Activated CD4-positive, alpha-beta T cell treated with anti-CD3 and anti-CD28 coated beads, Interleukin-2, amount 10 ng/mL, durations not matched to agents 7 days and 5 days (primary cell): ENCODE results near the gene CARM1. TPM values are rescaled to one million over a fixed set of nuclear protein-coding genes. Genes with fewer than 3 reads are reported as not detected.

ENCODE experiments used
- CTCF ChIA-PET: fragments of 350-600 bp; sonication (Branson Sonifier 250); formaldehyde crosslinking; loops from one replicate; lab custom pipeline; 2021; ENCODE audit warnings: antibody characterized with exemption; lab: Charles Lee
- POLR2A ChIA-PET: fragments of 350-600 bp; sonication (Branson Sonifier 250); formaldehyde crosslinking; loops from one replicate; lab custom pipeline; 2021; ENCODE audit warnings: antibody characterized with exemption; lab: Charles Lee
- DNase-seq: peaks from one replicate; pipeline ENCODE4 v3.0.0-alpha.2; 2020
- H3K27ac Mint-ChIP-seq: one replicate; pipeline ENCODE4 v1.8.0; 2021; ENCODE audit warnings: mild to moderate bottlenecking, moderate library complexity, mixed read lengths
- H3K27me3 Mint-ChIP-seq: one replicate; pipeline ENCODE4 v1.8.0; 2021; ENCODE audit warnings: mixed read lengths
- H3K36me3 Mint-ChIP-seq: one replicate; pipeline ENCODE4 v1.8.0; 2021; ENCODE audit warnings: low read depth, mixed read lengths
- H3K4me1 Mint-ChIP-seq: one replicate; pipeline ENCODE4 v1.8.0; 2021; ENCODE audit warnings: mixed read lengths
- H3K4me3 Mint-ChIP-seq: one replicate; pipeline ENCODE4 v1.8.0; 2021; ENCODE audit warnings: mild to moderate bottlenecking, moderate library complexity, mixed read lengths
- H3K9me3 Mint-ChIP-seq: one replicate; pipeline ENCODE4 v1.8.0; 2021; ENCODE audit warnings: mixed read lengths
- total RNA-seq, 2 experiments: library from RNA; stranded (reverse); gene quantifications; one replicate each; pipeline ENCODE4 v1.2.3, GENCODE V29; 2021

CARM1 gene
- total RNA-seq, 2 experiments from 2014 or later, result 32.4 to 34.3 TPM

GRCh38 chr19:10920781-10921180, 49.4 kb downstream of the CARM1 start:
- Mint-ChIP-seq H3K27me3 (no peaks in the 10 kb centered on the region), H3K4me1 (no peaks in the 10 kb centered on the region), H3K9me3 (no peaks in the 10 kb centered on the region), H3K27ac (no peak overlapping the region), H3K4me3 (no peak overlapping the region), H3K36me3 (peaks cover 7% of the 10 kb centered on the region)
- no peak for DNase-seq
- CTCF ChIA-PET, result no interaction called here
- POLR2A ChIA-PET, result no interaction called here

- no peak overlapping the region for H3K27ac Mint-ChIP-seq
- no peaks in the 10 kb centered on the region for H3K4me1 Mint-ChIP-seq
- CTCF ChIA-PET, result no interaction called here
- no peaks in the 10 kb centered on the region for H3K9me3 Mint-ChIP-seq
- no peak overlapping the region for H3K4me3 Mint-ChIP-seq
- H3K36me3 Mint-ChIP-seq, result peaks cover 7% of the 10 kb centered on the region
- H3K27me3 Mint-ChIP-seq, result no peaks in the 10 kb centered on the region
- DNase-seq, result no peak
- POLR2A ChIA-PET, result no interaction called here
Observed at GRCh38 chr19:10921199-10921909, 50.0 kb downstream of the CARM1 start.

GRCh38 chr19:10921910-10922637, 50.7 kb downstream of the CARM1 start:
- no peak for DNase-seq
- H3K4me3 Mint-ChIP-seq, result no peak overlapping the region
- H3K27me3 Mint-ChIP-seq, result no peaks in the 10 kb centered on the region
- peaks cover under 1% of the 10 kb centered on the region for H3K4me1 Mint-ChIP-seq
- ChIA-PET POLR2A (no interaction called here), CTCF (no interaction called here)
- peaks cover 7% of the 10 kb centered on the region for H3K36me3 Mint-ChIP-seq
- no peaks in the 10 kb centered on the region for H3K9me3 Mint-ChIP-seq
- H3K27ac Mint-ChIP-seq, result no peak overlapping the region

- peaks cover 6% of the 10 kb centered on the region for H3K4me1 Mint-ChIP-seq
- H3K27me3 Mint-ChIP-seq, result no peaks in the 10 kb centered on the region
- no peak overlapping the region for H3K27ac Mint-ChIP-seq
- DNase-seq, result no peak
- no peaks in the 10 kb centered on the region for H3K9me3 Mint-ChIP-seq
- ChIA-PET POLR2A (no interaction called here), CTCF (no interaction called here)
- no peak overlapping the region for H3K4me3 Mint-ChIP-seq
- H3K36me3 Mint-ChIP-seq, result peaks cover 7% of the 10 kb centered on the region
Observed at GRCh38 chr19:10922638-10923014, 51.3 kb downstream of the CARM1 start.

GRCh38 chr19:10923260-10924112, 52.1 kb downstream of the CARM1 start:
- Mint-ChIP-seq H3K9me3 (no peaks in the 10 kb centered on the region), H3K27ac (no peak overlapping the region), H3K4me3 (no peak overlapping the region), H3K27me3 (no peaks in the 10 kb centered on the region), H3K36me3 (peaks cover 8% of the 10 kb centered on the region), H3K4me1 (peaks cover 12% of the 10 kb centered on the region)
- POLR2A ChIA-PET, result no interaction called here
- CTCF ChIA-PET, result no interaction called here
- no peak for DNase-seq

- DNase-seq, result no peak
- H3K4me3 Mint-ChIP-seq, result no peak overlapping the region
- H3K36me3 Mint-ChIP-seq, result peaks cover 10% of the 10 kb centered on the region
- ChIA-PET CTCF (interaction anchor here (0.5 kb wide), 1 partner anchor 87 kb away, joined by 3 read pairs; no protein-coding TSS in a partner anchor), POLR2A (no interaction called here)
- H3K9me3 Mint-ChIP-seq, result no peaks in the 10 kb centered on the region
- H3K27ac Mint-ChIP-seq, result peak overlapping the region; percentile 13
- H3K27me3 Mint-ChIP-seq, result no peaks in the 10 kb centered on the region
- peaks cover 17% of the 10 kb centered on the region for H3K4me1 Mint-ChIP-seq
Observed at GRCh38 chr19:10924597-10924996, 53.2 kb downstream of the CARM1 start.

- peak; percentile 17 for DNase-seq
- peak overlapping the region; percentile 95 for H3K4me3 Mint-ChIP-seq
- H3K36me3 Mint-ChIP-seq, result peaks cover 18% of the 10 kb centered on the region
- no peaks in the 10 kb centered on the region for H3K27me3 Mint-ChIP-seq
- CTCF ChIA-PET, result interaction anchor here (0.9 to 1.3 kb wide), 2 partner anchors 9 to 12 kb away, joined by 3 read pairs; no protein-coding TSS in a partner anchor
- peak overlapping the region; percentile 92 for H3K27ac Mint-ChIP-seq
- POLR2A ChIA-PET, result no interaction called here
- no peaks in the 10 kb centered on the region for H3K9me3 Mint-ChIP-seq
- H3K4me1 Mint-ChIP-seq, result peaks cover 31% of the 10 kb centered on the region
Observed at GRCh38 chr19:10927730-10928562, 56.6 kb downstream of the CARM1 start.

DNA sequence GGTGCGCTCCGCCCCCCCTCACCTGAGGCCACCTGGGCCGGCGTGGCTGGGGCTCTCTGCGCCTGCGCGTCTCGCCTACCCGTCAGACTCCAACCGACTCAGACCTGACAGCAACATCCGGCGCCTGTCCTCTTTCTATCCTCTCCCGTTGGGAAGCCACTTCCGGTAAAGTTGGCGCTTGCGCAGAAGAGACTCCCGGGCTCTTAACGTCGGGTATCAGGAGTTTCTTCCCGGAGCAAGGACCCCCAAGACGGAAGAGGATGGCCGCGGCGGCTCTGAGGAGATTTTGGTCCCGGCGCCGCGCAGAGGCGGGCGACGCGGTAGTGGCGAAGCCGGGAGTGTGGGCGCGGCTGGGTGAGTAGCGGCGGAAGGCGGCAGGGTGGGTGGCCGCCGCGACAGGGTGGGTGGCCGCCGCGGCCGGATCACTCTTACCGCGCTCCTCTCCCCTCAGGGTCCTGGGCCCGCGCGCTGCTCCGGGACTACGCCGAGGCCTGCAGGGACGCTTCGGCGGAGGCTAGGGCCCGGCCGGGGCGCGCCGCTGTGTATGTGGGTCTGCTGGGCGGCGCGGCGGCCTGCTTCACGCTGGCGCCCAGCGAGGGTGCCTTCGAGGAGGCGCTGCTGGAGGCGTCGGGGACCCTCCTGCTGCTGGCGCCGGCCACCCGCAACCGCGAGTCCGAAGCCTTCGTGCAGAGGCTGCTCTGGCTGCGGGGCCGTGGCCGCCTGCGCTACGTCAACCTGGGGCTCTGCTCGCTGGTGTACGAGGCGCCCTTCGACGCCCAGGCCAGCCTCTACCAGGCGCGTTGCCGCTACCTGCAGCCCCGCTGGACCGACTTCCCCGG, 57.4 kb downstream of the CARM1 start, which contains the start of the genes TIMM29 and YIPF2:
TIMM29 (plus strand) TSS at position 249 of the 839 bp plus-strand sequence; CDS start at position 261, 12 bp downstream.
YIPF2 (minus strand) TSS at position 77 of the 839 bp plus-strand sequence. CDS start 229 bp downstream, outside the sequence.
- Mint-ChIP-seq H3K27ac (peak within 1 kb of the TSS; percentile 92), H3K4me3 (peak within 1 kb of the TSS; percentile 95), H3K9me3 (no peaks in the 10 kb centered on the region), H3K4me1 (peaks cover 31% of the 10 kb centered on the region), H3K36me3 (peaks cover 18% of the 10 kb centered on the region), H3K27me3 (no peaks in the 10 kb centered on the region)
- ChIA-PET POLR2A (no interaction called here), CTCF (interaction anchor here (1.4 kb wide), 1 partner anchor 58 kb away, joined by 3 read pairs; no protein-coding TSS in a partner anchor)
- DNase-seq, result peak; percentile 96

DNA sequence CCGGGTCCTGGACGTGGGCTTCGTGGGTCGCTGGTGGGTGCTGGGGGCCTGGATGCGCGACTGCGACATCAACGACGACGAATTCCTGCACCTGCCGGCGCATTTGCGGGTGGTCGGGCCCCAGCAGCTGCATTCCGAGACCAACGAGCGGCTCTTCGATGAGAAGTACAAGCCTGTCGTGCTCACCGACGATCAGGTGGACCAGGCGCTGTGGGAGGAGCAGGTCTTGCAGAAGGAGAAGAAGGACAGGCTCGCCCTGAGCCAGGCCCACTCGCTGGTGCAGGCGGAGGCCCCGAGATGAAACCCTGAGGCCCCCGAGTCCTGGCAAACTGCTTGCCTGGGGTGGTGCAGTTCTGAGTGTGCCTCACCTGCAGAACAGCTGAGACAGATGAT, 58.0 kb downstream of the CARM1 start:
- peak overlapping the region; percentile 95 for H3K4me3 Mint-ChIP-seq
- DNase-seq, result no peak
- peaks cover 31% of the 10 kb centered on the region for H3K4me1 Mint-ChIP-seq
- peak overlapping the region; percentile 72 for H3K27ac Mint-ChIP-seq
- CTCF ChIA-PET, result interaction anchor here (1.1 to 2.1 kb wide), 4 partner anchors 12 to 90 kb away, joined by 3 to 16 read pairs (median 4); no protein-coding TSS in a partner anchor
- H3K27me3 Mint-ChIP-seq, result no peaks in the 10 kb centered on the region
- POLR2A ChIA-PET, result interaction anchor here (0.6 kb wide), 1 partner anchor 735 kb away, joined by 3 read pairs; no protein-coding TSS in a partner anchor
- H3K36me3 Mint-ChIP-seq, result peaks cover 15% of the 10 kb centered on the region
- no peaks in the 10 kb centered on the region for H3K9me3 Mint-ChIP-seq

DNA sequence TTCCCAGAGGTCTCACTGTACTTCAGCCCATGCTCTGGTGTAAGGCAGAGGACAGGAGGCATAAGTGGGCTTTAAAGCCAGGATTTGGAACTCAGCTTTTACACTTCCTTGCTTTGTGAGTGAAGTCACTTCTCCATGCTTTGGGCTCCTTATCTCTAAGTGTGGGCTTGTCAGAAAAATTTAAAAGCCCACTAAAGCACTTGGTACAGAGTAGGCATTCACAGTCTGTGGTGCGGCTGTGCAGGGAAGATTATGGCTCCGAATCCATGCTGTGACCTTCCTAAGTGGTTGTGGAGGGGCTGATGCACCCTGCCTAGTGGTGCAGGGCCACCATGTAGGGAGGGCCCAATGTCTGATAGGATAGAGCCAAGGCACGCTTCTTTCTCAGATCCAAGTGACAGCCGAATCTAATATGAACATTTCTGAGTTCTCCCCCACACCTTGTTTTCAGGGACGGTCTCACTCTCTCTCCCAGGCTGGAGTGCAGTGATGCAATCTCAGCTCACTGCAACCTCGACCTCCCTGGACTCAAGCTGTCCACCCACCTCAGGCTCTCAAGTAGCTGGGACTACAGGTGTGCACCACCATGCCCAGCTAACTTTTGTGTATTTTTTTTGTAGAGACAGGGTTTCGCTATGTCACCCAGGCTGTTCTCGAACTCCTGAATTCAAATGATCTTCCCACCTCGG, 64.2 kb downstream of the CARM1 start:
- ChIA-PET CTCF (interaction anchor here (0.7 to 1.7 kb wide), 7 partner anchors 9 to 272 kb away, joined by 3 to 7 read pairs (median 3); no protein-coding TSS in a partner anchor), POLR2A (no interaction called here)
- H3K27me3 Mint-ChIP-seq, result no peaks in the 10 kb centered on the region

More for the DNA sequence above, 64.2 kb downstream of the CARM1 start:
- Mint-ChIP-seq H3K9me3 (no peaks in the 10 kb centered on the region), H3K27ac (peak overlapping the region; percentile 41), H3K36me3 (peaks cover 6% of the 10 kb centered on the region), H3K4me1 (peaks cover 18% of the 10 kb centered on the region), H3K4me3 (no peak overlapping the region)
- DNase-seq, result no peak
